ENCODE data around the gene EEF1AKMT4.

EEF1AKMT4 gene

DNA sequence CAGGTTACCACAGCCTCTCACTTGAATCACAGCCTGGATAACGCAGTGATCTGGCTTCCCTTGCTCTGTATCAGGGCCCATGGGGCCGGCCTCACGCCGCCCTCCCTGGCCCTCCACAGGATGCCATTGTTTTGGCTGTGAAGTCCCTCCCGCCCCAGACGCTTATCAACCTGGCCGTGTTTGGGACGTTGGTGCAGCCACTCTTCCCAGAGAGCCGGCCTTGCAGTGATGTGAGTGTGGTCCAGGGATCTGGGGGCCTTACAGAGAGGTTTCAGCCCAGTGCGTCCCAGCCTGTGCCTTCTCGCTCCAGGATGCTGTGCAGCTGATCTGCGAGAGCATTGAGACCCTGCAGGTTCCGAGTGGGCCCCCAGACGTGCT is 13.4 kb upstream of the EEF1AKMT4 start:
- no peak for DNase-seq

DNA sequence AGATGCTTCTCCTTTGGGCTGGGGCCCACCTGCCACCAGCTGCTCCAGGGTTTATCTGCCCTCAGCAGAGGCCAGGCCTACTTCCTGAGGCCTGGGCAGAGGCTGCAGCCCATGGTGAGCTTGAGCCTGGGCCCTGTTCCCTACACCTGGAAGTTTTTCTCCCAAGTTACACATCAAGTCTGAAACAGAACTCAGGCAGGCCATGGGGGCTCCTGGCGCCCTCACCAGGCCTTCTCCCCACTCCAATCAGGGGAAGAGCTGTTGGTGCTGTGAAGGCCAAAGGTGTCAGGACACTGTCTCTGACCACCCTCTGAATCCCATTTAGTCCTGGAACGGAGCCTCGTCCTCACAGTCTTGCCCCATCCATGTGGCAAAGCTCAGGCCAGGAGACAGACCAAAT is 12.8 kb upstream of the EEF1AKMT4 start:
- no peak for DNase-seq

DNA sequence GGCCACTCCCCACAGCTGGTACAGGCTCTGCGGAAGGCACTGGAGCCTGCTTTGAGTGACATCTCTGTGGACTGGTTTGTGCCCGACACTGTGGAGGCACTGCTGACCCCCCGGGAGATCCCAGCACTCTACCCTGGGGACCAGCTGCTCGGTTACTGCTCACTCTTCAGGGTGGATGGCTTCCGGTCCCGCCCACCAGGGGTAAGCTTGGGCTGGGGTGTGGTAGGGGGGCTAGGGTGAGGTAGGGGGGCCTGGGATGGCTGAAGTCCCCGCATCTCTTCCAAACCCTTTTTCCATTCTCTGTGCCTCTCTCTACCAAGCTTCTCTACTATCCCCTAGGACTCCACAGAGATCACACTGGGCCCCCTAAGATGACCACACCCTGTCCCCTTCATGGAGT is 12.3 kb upstream of the EEF1AKMT4 start:
- no peak for DNase-seq

DNA sequence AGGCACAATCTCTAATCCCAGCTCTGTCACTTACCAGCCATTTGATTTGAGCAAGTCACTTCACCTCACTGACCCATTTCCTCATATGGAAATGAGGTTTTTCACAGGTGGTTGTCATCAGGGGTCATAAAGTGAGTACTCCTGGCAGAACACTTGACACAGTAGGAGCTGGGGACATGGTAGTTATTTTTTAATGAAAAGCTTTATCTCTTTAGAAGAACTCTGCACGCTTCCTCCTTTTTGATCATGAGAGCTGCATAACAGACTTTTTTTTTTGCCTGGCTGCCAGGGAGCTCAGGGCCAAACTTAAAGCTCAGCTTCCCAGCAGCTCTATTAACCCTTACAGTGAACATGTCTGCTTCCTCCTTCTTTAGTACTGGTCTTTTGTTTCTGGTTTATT is 11.7 kb upstream of the EEF1AKMT4 start:
- no peak for DNase-seq

DNA sequence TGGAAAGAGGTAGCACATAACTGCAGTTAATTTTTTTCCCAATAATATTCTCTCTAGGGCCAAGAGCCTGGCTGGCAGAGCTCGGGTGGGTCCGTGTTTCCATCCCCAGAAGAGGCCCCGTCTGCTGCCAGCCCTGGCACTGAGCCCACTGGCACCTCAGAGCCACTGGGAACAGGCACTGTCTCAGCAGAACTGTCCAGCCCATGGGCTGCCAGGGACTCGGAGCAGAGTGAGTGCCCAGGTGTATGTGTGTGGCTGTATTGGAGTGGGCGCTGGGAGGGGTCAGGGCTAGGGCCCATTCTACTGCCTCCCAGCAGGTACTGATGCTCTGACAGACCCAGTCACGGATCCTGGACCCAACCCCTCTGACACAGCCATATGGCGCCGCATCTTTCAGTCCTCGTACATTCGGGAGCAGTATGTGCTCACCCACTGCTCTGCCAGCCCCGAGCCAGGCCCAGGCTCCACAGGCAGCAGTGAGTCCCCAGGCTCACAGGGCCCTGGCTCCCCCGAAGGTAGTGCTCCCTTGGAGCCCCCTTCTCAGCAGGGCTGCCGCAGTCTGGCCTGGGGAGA is 11.1 kb upstream of the EEF1AKMT4 start:
- DNase-seq: no peak

DNA sequence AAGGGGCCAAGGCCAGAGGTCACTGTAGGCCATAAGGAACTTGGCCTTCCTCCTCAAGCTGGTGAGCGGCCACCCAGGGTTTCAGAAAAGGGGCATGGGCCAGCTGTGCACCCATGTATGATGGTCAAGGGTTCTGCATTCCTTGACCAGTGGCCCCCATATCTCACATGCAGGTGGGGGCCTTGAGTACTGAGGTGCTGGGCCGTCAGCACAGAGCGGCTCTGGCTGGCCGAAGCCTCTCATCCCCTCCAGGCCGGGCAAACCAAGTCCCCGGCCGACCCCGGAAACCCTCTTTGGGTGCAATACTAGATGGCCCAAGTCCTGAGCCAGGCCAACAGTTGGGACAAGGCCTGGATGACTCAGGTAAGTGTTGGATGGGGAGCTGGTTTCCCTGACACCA is 10.3 kb upstream of the EEF1AKMT4 start:
- DNase-seq: no peak

DNA sequence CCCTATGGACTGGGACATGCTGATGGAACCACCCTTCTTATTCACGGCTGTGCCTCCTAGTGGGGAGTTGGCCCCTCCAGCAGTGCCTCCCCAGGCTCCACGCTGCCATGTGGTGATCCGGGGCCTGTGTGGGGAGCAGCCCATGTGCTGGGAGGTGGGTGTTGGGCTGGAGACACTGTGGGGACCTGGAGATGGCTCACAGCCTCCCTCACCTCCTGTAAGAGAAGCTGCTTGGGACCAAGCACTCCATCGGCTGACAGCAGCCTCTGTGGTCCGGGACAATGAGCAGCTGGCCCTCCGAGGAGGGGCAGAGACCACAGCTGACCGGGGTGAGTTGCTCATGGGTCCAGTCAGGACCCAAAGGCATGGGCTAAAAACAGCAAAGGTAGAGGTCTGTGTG is 9.8 kb upstream of the EEF1AKMT4 start:
- DNase-seq: no peak

DNA sequence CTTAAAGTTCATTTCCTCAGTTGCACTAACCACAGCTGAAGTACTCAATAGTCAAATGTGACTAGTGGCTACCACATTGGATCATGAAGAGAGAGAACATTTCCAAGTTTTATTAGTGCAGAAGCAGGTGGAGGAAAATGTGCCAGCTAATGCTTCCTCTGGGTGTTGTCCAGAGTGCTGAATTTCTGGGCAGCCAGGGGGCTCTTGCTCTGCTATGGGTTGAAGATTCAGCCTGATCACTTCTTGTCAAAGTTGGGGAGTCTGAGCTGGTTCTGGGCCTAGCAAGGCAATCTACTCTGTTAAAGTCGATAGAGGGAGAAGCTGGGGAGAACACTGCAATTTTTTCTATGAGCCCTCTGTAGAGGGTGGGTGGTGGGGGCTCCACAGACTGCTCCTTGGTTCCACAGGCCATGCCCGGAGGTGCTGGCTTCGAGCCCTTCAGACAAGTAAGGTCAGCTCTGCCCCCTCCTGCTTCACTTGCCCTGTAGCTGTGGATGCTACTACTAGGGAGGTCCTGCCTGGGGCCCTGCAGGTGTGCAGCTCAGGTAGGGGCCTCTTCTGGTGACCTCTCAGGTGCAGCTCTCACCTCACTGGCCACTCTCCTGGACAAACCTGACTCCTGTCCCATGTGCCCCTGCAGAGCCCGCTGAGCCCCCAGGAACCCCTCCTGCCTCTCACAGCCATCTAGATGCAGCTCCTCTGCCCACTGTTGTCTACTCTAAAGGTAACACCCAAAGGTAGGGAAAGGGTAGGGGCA is 8.9 kb upstream of the EEF1AKMT4 start:
- DNase-seq: no peak

DNA sequence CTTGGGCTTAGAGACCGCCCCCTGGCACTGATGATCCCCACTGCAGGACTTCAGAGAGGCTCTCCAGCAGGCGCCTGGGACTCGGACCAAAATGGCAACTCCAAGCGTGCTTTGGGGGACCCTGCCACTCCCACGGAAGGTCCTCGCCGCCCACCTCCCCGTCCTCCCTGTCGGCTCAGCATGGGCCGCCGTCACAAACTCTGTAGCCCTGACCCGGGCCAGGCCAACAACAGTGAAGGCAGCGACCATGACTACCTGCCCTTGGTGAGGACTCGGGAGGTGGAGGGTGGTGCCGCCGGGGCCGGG is 8.4 kb upstream of the EEF1AKMT4 start:
- no peak for DNase-seq

DNA sequence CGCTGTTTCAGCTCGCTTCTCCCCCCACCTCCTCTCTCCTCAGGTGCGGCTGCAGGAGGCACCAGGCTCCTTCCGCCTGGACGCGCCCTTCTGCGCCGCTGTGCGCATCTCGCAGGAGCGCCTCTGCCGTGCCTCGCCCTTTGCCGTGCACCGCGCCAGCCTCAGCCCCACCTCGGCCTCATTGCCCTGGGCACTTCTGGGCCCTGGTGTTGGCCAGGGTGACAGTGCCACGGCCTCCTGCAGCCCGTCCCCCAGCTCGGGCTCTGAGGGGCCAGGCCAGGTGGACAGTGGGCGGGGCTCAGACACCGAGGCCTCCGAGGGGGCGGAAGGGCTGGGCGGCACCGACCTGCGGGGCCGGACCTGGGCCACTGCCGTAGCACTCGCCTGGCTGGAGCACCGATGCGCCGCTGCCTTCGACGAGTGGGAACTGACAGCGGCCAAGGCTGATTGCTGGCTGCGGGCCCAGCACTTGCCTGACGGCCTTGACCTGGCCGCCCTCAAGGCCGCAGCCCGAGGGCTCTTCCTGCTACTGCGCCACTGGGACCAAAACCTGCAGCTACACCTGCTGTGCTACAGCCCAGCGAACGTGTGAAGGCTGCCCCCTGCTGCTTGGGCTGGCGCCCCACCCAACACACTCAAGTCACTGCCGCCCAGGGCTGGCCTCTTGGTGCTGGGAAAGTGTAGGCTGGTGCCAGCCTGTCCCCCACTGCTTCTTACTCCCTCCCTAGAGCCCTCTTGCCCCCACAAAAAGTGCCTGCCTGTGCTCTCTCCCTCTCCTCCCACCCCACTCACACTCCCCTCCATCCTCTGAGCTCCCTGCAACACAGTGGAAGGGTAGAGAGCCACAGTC is 7.8 kb upstream of the EEF1AKMT4 start:
- DNase-seq: no peak

DNA sequence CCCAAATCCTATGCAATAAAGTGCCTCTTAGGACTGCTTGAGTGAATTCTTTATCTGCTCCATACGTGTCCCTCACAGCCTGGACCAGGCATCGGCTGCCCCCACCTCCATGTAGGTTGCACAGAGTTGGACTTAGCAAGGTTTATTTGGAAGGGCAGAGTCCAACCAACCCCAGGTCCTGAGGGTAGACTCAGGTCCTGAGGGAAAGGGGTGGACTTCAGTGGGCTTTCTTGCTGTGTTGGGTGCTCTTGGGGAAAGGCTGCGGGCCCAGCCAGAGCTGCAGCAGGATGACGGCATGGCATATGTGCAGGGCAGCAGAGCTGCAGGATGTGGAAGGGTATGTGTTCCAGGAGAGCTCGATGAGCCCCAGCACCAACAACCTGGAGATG is 7.2 kb upstream of the EEF1AKMT4 start:
- DNase-seq: no peak

DNA sequence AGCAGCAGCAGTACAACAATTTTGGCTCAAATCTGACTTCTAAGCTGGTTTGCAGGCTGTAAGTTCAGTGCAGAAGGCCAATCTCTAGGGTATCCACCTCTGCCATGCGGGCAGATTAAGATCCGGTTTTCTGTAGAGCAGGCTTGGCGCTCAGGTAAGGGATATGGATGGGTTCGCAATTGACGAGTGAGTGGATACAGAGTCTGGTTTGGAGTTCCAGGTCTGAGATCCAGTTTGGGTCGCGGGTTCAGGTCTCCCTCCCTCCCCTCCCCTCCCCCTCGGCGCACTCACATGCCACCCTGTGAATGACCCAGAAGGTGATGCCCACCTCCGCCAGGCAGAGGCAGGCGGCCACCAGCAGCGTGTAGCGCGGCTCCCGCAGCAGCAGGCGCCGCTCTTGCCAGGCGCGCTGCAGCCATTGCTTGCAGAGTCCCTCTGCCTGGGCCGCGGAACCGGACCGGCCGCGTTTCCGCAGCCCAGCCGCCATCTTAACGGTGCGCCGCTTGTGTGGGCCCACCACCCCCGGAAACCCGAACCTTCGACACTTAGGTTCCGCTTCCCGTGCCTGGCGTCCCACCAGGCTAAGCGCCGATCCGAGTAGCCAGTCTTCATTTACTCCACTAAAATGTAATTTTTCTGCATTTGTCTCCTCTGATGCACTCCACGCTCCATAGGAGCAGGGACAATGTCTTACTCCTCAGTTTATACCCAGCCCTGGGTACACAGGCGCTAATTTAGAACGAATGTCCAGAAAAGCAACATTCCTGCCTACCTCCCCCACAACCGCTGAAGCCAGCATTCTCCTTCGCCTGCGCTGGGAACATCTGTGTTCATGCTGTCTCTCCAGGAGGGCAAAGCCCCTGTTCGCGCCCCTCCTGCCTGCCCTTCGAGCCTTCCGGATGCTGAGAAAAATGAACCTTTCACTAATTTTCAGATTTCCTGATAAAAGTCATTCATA is 739 bp upstream of the EEF1AKMT4 start, which contains the start of gene ALG3:
Gene ALG3, minus strand, starts transcription at position 509 of the 958 bp plus-strand sequence. Its CDS starts 22 bp downstream, at position 487.
- DNase-seq: peak; percentile 88

DNA sequence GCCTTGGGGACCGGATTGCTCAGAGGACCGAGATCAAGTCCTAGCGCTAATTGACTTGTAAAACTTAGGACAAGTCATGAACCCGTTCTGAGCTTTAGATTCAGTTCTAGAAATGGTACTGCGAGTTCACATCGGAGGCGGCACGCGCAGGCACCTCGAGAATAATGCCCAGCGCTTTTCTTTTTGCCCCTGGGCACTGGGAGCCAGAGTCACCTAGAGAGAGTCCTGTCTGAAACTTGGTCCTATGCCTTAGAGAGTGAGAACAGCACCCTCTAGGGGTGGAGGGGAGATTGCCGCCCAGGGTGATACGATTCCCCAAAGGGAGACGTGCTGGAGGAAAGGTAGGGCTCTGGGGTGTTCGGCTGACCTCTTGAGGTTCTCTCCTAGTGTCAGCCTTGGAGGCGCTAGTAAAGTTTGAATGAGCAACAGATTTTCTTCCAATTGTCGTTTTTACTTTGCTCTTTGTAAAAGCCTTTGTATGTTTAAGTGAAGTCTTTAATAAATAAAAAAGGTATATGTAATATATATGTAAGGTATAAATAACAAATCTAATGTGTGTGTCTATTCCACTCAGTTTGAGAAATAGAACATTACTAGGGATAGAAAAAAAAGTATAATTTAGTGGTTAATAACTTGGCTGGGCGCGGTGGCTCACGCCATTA is 826 bp downstream of the EEF1AKMT4 start:
- DNase-seq: peak; percentile 96

DNA sequence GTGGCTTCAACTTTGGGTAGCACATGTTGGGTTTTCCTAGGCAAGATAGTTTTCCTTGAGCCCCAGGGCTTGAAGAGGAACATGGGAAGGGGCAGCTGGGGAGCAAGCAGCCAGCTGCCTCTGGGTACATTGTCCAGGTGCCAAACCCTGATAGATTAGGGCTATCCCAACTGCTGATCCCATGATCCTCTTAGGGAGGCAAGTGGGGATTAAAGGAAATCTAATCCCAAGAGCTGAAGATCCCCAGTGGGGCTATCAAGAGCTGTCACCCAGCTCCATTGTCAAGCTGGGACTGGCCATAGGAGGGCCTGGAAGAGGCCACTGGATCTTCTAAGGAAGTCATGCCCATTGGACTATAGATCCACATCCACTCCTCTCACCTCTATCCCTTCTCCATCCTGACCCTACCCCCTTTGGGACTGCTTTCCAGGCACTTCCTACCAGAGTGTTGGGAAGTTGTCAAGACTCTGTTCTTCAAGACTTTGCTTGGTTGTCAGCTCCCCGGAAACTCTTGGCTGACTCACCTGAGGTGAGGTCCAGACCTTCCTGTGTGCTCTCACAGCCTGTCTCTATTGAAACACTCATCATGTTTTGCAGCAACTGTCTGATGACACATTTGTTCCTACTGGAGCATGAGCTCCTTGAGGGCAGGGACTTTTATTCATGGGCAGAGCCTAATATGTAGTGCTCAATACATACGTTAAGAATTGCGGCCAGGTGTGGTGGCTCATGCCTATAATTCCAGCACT is 6.0 kb downstream of the EEF1AKMT4 start:
- DNase-seq: peak; percentile 45

DNA sequence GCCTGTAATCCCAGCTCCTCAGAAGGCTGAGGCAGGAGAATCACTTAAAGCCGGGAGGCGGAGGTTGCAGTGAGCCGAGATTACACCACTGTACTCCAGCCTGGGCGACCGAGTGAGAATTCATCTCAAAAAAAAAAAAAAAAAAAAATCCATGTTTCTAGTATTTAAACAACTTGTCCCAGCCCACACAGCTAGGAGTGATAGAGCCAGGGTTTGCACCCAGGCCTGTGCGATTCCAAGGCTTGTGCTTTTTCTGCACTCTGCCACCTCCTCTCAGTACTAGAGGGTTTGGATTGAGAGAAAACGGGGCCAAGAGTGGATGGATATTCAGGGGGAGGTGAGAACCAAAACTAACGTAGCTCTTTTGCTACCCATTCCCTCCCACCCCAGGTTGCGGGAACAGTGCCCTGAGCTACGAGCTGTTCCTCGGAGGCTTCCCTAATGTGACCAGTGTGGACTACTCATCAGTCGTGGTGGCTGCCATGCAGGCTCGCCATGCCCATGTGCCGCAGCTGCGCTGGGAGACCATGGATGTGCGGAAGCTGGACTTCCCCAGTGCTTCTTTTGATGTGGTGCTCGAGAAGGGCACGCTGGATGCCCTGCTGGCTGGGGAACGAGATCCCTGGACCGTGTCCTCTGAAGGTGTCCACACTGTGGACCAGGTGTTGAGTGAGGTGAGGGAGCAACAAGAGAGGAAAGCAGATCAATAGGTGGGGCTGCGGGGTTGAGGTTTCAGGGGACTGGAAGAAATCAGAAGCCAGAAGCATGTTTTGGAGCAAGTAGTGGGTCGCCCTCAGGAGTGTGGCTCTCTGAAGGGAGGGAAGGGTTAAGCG is 7.8 kb downstream of the EEF1AKMT4 start:
- no peak for DNase-seq

DNA sequence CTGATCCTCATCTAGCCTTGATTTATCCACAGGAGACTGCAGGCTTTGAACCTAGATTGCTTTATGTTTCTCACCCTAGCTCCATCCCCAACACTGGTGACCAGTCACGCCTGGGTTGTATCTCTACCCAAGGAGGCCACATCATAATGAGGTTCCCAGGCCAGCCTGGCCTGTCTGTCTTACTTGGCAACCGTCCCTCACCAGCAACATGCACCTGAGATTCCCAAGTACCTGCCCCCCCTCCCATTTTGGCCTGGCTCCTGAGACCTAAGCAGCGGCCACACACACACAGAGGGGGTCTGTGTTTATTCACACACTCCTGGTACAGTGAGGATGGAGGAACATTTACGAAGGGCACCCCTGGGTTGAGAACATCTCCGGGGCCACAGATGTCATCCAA is 9.5 kb downstream of the EEF1AKMT4 start:
- no peak for DNase-seq

DNA sequence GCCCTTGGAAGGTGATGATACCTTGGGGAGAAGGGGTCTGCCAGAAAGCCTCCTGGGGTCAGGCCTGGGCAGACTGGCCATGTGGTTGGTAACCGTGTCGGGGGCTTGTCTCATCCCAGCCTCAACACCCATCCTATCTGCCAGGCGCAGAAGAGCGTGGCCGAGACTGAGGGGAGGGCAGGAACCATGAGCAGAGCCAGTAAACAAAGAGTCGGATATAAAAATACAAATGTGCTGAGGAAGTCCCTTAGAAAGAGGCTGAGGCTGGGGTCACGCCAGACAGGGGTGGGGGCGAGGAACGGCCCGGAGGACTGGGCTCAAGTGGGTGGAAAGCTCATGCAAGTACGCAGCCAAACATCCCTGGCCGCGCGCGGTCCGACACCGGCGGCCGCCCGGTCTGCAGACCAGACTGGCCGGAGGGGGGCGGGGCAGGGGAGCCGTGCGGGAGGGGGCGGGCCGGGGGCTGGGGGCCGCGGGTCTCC is 10.0 kb downstream of the EEF1AKMT4 start:
- no peak for DNase-seq

DNA sequence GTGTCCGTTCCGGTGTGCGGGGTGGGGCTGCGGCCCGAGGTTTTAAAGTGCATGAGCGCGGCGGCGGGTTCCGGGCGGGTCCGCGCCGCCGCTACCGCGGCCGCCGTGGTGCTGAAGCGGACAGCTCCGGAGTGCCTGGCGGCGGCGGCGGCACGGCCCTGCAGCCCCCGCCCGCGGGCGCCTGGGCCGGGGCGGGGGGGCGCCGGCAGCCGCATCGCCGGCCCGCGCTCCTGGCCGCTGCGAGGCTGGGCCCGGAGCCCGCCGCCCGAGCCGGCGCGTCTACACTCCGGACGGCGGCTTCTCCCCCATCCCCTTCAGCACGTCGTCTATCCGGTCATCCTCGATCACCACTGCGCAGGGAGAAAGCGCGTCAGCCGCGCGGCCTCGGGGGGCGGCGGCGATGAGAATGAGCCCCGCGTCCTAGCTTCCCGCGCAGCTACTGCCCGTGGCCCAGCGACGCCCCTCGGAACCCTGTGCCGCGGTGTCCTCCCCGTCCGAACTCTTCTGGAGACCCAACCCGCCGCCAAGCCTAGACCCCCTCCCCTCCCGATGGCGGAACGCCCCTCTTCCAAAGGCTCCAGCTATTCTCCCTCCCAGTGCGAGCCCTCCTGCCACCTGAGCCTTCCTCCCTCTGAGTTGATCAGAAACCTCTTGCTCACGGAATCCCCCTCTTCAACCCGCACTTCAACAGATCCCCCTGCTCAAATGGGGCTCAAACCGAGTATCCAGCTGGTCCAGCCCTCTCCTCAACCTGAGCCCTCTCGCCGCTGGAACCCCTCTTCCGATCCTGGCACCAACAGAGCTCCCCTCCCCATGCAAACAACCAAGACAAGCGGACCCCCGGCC is 10.6 kb downstream of the EEF1AKMT4 start:
- no peak for DNase-seq

DNA sequence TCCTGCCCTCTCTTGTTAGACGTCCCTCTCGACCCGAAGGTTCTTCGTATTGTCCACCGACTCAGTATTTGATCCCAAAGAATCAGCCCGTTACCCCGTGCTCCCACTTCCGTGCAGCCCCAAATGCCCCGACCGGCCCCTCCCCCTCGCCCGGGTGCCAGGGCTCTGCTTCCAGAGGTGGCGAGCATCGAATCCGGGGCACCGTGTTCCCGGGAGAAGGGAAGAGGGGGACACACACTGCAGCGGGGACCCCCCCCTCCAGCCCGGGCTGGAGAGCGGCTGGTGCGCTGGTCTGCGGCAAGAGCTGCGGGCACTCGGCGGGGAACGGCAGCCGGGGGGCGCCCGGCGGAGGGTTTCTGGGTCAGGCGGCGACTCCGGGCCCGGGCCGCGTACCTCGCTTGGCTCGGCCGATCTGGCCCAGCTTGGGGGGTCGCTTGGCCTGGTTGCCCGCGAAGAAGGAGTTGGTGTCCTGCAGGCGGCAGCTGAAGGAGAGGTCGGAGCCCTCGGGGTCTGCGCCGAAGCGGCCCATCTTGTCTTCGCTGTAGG is 11.3 kb downstream of the EEF1AKMT4 start:
- no peak for DNase-seq

Data from activated CD4-positive, alpha-beta T cell treated with anti-CD3 and anti-CD28 coated beads, Interleukin-2, amount 50 U/mL, for 16 hours (primary cell).